AG04449 (cell line): Measurements from ENCODE around the gene EPHB2.

ENCODE experiments used
- CTCF ChIA-PET: fragments of 350-600 bp; formaldehyde crosslinking; extraction: SDS; loops from one replicate; lab custom pipeline; 2021; ENCODE audit warnings: antibody characterized with exemption; lab: Yijun Ruan, JAX
- POLR2A ChIA-PET: fragments of 400-600, 350-600 bp; formaldehyde crosslinking; extraction: SDS; loops from one replicate; lab custom pipeline; 2020; ENCODE audit warnings: antibody characterized with exemption, inconsistent platforms; lab: Yijun Ruan, JAX
- DNase-seq: peaks from one replicate; pipeline ENCODE4 v3.0.0-alpha.2; 2010; ENCODE audit warnings: low read depth, low spot score
- H3K4me3 ChIP-seq: 2 replicates; pipeline ENCODE4 v1.5.1; 2011; ENCODE audit warnings: low read depth, mild to moderate bottlenecking, control low read depth, low read length
- CTCF ChIP-seq: IDR thresholded peaks from one replicate; pipeline ENCODE4 v1.5.1; 2011; ENCODE audit warnings: mild to moderate bottlenecking, moderate library complexity, low read length, control low read depth, inconsistent platforms; ENCODE audit not compliant: insufficient read depth; ENCODE audit errors: missing control alignments

EPHB2 gene

GRCh38 chr1:22760455-22760854 lies 49.8 kb downstream of the EPHB2 start:
- POLR2A ChIA-PET = no interaction called here
- no peak for TF ChIP-seq CTCF
- no peak for DNase-seq
- CTCF ChIA-PET = interaction anchor here (1.3 kb wide), 2 partner anchors 12 to 31 kb away, joined by 3 read pairs; no protein-coding TSS in a partner anchor
- no peak overlapping the region for H3K4me3 ChIP-seq

GRCh38 chr1:22761101-22761500 lies 50.5 kb downstream of the EPHB2 start:
- CTCF ChIA-PET = interaction anchor here (1.2 to 1.3 kb wide), 2 partner anchors 13 to 31 kb away, joined by 3 to 5 read pairs; no protein-coding TSS in a partner anchor
- TF ChIP-seq CTCF = no peak
- POLR2A ChIA-PET = no interaction called here
- H3K4me3 ChIP-seq = no peak overlapping the region
- no peak for DNase-seq

GRCh38 chr1:22761821-22762220 lies 51.2 kb downstream of the EPHB2 start:
- no peak for TF ChIP-seq CTCF
- POLR2A ChIA-PET = no interaction called here
- DNase-seq = no peak
- CTCF ChIA-PET = interaction anchor here (1.2 kb wide), 1 partner anchor 14 kb away, joined by 5 read pairs; no protein-coding TSS in a partner anchor
- no peak overlapping the region for H3K4me3 ChIP-seq

GRCh38 chr1:22763487-22764200 lies 53.0 kb downstream of the EPHB2 start:
- no peak for TF ChIP-seq CTCF
- no peak overlapping the region for H3K4me3 ChIP-seq
- ChIA-PET POLR2A (no interaction called here), CTCF (no interaction called here)
- DNase-seq = no peak

GRCh38 chr1:22767852-22768251 lies 57.2 kb downstream of the EPHB2 start:
- POLR2A ChIA-PET = no interaction called here
- CTCF ChIA-PET = no interaction called here

More at GRCh38 chr1:22767852-22768251, 57.2 kb downstream of the EPHB2 start:
- TF ChIP-seq CTCF = no peak
- no peak for DNase-seq
- H3K4me3 ChIP-seq = no peak overlapping the region
